K562 treated with DMSO at 1 percent for 24 hours (cell line): Measurements from ENCODE around the gene COG1. TPM values are rescaled to one million over a fixed set of nuclear protein-coding genes. Genes with fewer than 3 reads are reported as not detected.

ENCODE experiments used
- total RNA-seq: library from RNA; unstranded; fragments of 300-600 nt; gene quantifications from 2 replicates; pipeline ENCODE4 v1.2.3, GENCODE V29; 2022; ENCODE audit warnings: low read depth; ENCODE audit not compliant: insufficient read depth

The COG1 gene, protein sequence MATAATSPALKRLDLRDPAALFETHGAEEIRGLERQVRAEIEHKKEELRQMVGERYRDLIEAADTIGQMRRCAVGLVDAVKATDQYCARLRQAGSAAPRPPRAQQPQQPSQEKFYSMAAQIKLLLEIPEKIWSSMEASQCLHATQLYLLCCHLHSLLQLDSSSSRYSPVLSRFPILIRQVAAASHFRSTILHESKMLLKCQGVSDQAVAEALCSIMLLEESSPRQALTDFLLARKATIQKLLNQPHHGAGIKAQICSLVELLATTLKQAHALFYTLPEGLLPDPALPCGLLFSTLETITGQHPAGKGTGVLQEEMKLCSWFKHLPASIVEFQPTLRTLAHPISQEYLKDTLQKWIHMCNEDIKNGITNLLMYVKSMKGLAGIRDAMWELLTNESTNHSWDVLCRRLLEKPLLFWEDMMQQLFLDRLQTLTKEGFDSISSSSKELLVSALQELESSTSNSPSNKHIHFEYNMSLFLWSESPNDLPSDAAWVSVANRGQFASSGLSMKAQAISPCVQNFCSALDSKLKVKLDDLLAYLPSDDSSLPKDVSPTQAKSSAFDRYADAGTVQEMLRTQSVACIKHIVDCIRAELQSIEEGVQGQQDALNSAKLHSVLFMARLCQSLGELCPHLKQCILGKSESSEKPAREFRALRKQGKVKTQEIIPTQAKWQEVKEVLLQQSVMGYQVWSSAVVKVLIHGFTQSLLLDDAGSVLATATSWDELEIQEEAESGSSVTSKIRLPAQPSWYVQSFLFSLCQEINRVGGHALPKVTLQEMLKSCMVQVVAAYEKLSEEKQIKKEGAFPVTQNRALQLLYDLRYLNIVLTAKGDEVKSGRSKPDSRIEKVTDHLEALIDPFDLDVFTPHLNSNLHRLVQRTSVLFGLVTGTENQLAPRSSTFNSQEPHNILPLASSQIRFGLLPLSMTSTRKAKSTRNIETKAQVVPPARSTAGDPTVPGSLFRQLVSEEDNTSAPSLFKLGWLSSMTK
- 25.2 and 28.0 TPM in 2 replicates for total RNA-seq

DNA sequence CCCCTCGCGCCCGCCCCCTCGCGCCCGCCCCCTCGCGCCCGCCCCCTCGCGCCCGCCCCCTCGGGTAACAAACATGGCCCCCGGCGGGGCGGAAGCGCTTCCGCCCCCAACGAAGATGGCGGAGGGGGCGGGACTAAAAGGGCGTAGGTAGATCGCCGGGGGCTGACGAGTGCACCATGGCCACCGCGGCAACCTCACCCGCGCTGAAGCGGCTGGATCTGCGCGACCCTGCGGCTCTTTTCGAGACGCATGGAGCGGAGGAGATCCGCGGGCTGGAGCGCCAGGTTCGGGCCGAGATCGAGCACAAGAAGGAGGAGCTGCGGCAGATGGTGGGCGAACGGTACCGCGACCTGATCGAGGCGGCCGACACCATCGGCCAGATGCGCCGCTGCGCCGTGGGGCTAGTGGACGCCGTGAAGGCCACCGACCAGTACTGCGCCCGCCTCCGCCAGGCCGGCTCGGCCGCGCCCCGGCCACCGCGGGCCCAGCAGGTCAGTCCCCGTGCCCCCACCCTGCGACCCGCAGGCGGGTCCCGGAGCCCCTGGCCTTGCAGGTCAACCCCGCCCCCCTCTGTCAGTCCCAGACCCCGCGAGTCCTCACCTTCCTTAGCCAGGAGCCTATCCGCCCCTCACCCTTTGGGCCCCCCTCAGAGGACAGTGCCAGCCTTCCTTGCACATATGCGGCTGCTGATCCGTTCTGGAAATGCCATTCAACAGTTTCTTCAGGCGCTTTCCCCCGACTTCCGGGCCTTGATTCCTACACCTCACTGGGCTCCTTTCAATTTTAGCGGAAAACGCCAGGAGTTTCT lies at the start of gene COG1:
Gene COG1, plus strand, starts transcription at position 162 of the 808 bp plus-strand sequence. Its CDS starts 15 bp downstream, at position 177.

Other genes starting within 250 kb of the COG1 start
- 12.1 and 13.9 TPM in 2 replicates for gene SLC39A11, start 100.4 kb upstream of the COG1 start, total RNA-seq
- not detected in 2 replicates for gene SSTR2, start 28.0 kb upstream of the COG1 start, total RNA-seq
- not detected in 2 replicates for gene CPSF4L, start 68.8 kb downstream of the COG1 start, total RNA-seq
- gene CDC42EP4, start 118.9 kb downstream of the COG1 start, total RNA-seq: 42.1 and 47.0 TPM in 2 replicates